Left ventricle myocardium superior (tissue), 1 donor: ENCODE measurements around the gene GATA2. TPM values are rescaled to one million over a fixed set of nuclear protein-coding genes. Genes with fewer than 3 reads are reported as not detected.

Source experiments
- ATAC-seq: fragments of 200-7000 bp; cut with Tn5 transposase; one replicate; pipeline ENCODE4 v1.9.1; 2020; ENCODE audit warnings: mild to moderate bottlenecking, moderate library complexity
- DNase-seq: peaks from one replicate; pipeline ENCODE4 v3.0.0-alpha.2; 2020
- intact Hi-C: fragments of 100-400 bp; cut with micrococcal nuclease; formaldehyde crosslinking; loops from one replicate; pipeline ENCODE4 v1.11.0; 2022
- total RNA-seq: library from RNA; stranded (reverse); fragmentation: NEBNext Ultra II Directional; extraction: Animal tissue kit (Norgen Biotek cat#: 25700); gene quantifications from one replicate; pipeline ENCODE4 v1.2.1, GENCODE V29; 2021
- donor health status: DM: no; HTN: yes; CAD: no; lungs with severe emphysema.

The GATA2 gene
- total RNA-seq, 1 donor from 2014 or later: 8.0 TPM

DNA sequence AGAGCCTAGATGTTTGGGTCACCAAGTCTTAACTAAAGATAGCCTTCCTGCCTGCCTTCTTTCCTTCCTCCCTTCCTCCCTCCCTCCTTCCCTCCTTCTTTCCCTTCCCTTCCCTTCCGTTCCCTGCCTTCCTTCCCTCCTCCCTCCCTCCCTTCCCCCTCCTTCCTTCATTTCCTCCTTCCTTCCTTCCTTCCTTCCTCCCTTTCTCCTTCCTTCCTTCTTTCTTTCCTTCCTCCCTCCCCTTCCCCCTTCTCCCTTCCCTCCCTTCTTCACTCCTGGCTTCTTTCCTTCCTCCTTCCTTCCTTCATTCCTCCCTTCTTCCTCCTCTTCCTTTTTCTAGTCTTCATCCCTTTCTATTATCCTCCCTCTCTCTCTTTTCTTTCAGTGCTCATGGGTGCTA, 28.3 kb downstream of the GATA2 start:
- no peak for ATAC-seq

GRCh38 chr3:128464188-128464587, 28.8 kb downstream of the GATA2 start:
- intact Hi-C loops: no loop called here

More for the DNA sequence above, 28.3 kb downstream of the GATA2 start:
- no peak for DNase-seq
- intact Hi-C loops: no loop called here

DNA sequence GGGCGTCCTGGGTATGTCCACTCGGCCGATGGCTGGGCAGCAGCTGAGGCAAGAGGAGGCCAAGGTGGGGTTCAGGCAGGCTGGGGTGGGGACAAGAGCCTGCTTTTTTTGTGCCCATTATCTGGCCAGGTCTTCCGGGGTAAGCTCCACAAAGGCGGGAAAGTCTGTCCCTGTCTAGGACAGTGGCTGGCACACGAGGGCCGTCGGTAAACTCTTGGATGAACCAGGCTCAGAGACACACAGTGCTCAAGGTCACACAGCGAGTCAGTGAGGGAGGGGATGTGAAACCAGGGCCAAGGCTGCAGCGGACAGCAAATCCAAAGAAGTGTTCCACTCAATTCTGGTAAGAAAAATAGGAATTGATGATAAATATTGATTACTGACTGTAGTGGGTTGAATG, 29.2 kb downstream of the GATA2 start:
- intact Hi-C loops: no loop called here
- DNase-seq (no peak), ATAC-seq (no peak)

More at GRCh38 chr3:128464188-128464587, 28.8 kb downstream of the GATA2 start:
- ATAC-seq (no peak), DNase-seq (no peak)

GRCh38 chr3:128463354-128463753, 29.6 kb downstream of the GATA2 start:
- DNase-seq: no peak
- intact Hi-C loops: no loop called here
- ATAC-seq: no peak

GRCh38 chr3:128462931-128463330, 30.1 kb downstream of the GATA2 start:
- intact Hi-C loops: no loop called here
- no peak for ATAC-seq
- no peak for DNase-seq

DNA sequence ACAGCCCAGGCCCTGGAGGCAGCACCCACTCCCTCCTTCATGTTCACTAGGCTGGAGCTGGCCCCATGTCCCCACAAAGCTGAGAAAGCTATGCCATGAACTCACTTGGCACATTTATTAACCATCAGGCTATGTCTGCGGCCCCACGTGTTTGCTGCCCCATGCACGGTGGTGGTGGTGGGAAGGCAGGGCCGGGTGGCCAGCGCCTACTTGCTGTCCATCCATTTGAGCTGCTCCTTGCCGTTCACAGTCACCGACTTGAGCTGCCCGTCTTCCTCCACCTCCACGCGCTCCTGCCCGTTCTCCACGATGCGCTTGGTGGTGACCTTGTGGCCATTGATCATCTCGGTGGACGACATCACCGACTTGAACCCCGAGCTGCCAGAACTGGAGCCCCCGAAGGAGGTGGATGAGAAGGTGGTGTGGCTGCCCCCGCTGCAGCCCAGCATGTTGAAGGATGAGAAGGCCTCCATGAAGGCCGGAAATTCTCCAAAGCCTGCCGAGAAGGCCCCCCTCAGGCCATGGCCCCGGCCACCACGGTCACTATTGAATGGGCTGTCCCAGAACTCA, 30.6 kb downstream of the GATA2 start:
- ATAC-seq (no peak), DNase-seq (no peak)
- intact Hi-C loops: no loop called here

DNA sequence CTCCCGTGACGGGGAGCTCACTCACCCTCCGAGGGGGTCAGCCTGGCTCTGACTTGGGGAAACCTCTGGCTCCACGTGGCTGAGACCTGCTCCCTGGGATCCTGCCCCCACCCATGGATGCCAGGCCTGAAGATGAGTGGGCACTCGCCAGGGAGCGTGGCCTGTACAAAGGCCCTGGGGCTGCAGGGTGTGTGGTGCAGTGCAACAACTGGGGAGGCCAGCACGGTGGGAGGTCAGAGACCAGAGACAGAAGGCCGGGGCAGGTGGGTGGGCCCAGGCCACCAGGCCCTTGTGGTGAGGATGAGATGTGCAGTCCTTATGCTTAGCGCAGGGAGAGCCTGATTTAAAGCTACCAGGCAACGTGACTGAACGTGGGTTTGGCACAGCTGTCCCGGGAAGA, 31.3 kb downstream of the GATA2 start:
- ATAC-seq (no peak), DNase-seq (no peak)
- intact Hi-C loops: no loop called here

DNA sequence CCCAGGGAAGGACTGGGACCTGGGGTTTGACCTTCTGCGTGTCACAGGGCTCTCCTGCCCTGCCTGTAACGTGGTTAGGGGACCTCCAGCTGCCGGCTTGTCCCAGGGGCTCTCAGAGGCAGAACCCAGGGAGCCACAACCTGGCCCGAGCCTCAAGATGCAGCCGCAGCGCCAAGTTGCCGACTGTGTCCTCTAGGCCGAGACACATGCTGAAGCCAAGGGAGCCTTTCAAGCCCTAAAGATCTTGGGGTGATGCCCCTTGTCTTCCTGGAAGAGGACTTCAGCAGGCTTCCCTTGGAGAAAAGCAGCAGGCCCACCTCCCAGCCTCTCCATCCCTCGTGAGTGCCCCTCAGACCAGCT, 33.6 kb downstream of the GATA2 start:
- intact Hi-C loops: no loop called here
- DNase-seq (no peak), ATAC-seq (no peak)

GRCh38 chr3:128458746-128459460, 34.1 kb downstream of the GATA2 start:
- DNase-seq (no peak), ATAC-seq (no peak)
- intact Hi-C loops: no loop called here

GRCh38 chr3:128457937-128458336, 35.1 kb downstream of the GATA2 start:
- intact Hi-C loops: no loop called here
- ATAC-seq (no peak), DNase-seq (no peak)

DNA sequence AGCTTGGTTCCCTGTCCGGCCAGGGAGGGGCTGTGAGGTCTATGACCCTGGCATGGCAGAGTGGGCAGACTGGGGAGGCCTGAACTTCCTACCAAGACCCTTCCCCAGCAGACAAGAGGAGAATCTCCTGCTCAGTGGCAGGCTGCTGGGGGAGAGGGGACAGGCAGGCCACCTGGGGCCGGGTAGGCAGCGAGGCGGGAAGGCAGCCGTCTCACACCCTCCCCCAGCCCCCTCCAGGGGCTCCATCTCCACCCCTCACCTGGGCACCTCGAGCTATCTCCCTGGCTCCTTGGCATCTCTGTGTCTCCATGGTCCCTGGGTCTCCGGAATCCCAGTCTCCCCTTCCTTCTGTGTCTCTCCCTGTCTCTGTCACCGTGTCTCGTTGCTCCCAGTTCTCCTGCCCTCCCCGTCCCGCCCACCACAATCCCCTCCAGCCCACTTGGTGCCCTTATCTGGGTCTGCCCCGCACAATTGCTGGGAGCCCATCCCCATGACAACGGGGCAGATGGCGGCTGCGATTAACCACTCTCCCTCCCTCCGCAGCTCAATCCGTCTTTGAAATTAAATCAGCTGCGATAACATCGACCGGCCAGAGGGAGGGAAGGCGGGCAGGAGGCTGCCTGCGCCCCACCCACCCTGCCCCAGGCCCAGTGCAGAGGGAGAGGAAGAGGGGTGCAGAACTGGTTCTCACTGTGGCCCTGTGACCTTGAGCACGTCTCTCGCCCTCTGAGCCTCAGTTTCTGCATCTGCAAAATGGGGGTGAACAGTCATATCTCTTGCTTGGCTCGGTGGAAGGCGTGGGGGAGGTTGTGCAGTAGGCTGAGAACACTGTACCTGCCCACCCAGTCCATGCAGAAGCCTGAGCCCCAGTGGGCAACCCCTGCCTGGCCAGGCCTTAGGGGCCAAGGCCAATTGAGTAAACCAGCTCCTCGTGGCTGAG, 36.0 kb downstream of the GATA2 start:
- DNase-seq (no peak), ATAC-seq (no peak)
- intact Hi-C loops: no loop called here

GRCh38 chr3:128455786-128456748, 36.9 kb downstream of the GATA2 start:
- ATAC-seq (no peak), DNase-seq (no peak)
- intact Hi-C loops: no loop called here

DNA sequence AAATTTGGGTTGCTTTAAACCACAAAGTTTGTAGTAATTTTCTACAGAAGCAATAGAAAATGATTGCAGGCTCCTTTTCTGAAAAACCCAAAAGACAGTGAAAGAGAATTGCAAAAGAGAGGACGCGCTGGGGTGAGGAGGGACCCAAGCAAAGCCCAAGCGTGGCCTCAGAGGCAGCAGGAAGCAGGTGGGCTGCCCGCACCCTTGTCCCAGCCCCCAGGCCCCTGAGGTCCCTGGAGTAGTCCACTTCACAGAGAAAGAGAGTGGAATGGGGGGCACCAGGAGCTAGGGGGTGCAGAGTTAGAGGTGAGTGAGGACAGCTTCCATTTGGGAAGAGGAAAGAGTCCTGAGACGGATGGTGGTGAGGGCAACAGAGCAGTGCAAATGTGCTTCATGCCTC, 37.9 kb downstream of the GATA2 start:
- intact Hi-C loops: no loop called here
- no peak for DNase-seq
- no peak for ATAC-seq

DNA sequence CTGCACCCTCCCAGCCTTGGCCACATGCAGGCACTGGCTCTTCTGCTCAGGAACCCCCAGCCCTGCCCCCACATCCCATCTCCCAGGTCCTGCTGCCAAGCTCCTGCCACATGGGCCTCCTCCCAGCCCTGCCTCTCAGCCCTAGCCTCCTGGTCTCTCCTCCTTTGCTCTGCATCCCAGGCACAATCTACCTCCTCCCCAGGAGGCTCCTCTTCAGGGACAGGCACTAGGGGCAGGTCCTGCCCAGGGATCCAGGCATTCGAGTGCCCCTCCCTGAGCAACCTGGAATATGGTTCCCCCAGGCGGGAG, 38.7 kb downstream of the GATA2 start:
- no peak for DNase-seq
- intact Hi-C loops: no loop called here
- no peak for ATAC-seq

DNA sequence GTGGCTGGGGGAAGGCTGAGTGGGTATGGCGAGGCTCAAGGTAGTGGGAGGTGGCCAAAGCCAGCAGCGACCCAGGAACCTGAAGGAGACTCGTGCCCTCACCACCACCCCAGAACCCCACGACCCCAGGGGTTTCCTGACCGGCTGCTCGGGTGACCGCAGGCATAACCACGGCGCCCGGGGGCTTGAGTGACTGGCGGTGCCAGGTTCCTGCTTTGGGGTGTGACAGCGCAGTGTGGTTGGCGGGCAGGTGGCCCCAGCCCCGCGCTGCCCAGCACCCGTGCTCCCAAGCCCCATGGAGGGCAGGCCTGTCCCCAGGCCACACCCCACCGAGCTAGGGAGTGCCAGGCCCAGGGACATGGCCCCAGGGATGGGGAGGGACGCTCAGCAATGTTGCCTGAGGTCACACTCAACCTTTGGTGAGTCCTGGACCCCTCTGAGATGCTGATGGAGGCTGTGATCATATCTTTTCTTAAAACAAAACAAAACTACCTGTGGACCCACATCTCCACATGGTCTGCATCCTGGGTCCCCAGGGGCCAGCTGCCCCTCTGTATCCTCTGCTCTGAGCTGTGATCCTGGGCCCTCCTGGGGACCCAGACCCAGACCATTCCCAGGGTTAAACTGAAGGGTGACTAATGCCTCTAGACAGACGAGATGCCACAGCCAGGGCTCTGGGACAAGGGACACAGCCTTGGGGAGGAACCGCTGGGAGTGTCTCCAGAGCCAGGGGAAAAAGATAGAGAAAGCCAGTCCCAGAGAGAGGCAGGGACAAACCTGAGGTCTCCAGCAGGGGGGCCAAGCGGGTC, 39.3 kb downstream of the GATA2 start:
- intact Hi-C loops: no loop called here
- DNase-seq (no peak), ATAC-seq (no peak)

DNA sequence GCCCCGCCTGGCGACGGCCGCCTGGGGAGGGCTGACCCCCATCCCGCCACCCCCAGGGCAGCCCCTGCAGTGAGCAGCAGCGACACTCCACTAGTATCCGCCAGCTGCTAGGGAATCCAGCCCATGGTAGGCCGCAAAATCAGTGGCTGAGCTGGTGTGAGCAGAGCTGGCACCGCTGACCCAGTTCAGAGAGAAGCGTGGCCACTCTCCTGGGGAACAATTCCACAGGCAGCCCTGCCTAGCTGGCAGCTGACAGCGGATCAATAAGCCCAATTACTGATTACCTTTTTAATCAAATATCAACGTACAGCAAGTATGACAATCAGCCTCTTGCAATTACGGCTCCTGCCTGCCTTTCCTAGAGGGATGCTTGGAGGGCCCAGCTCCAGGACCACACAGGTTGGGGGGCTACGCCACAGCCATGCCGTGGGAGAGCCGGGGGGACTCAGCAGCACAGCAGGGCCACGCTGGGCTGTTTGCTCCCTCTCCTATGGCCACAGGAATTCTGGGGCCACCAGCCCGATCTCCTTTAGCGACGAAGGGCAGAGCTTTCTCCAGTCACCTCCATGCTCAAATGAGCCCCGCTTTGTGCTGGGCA, 40.2 kb downstream of the GATA2 start:
- no peak for ATAC-seq
- no peak for DNase-seq
- intact Hi-C loops: no loop called here

DNA sequence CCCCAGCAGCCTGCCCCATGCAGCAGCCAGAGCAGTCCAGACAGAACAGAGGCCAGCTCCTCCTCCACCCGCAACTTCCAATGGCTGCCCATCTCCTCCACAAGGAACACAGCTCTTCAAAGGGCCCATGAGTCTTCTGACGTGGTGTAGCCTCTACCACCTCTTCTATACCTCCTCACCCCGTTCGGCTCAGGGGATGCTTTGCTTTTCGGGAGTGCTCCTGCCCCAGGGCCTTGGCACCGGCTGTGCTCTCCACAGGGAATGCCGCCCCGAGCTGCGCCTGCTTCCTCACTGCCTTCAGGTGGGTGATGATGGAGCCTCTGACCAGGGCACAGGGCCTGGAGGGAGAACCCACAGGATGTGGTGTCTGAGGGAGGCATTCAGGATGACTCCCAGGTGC, 40.9 kb downstream of the GATA2 start:
- DNase-seq: no peak
- ATAC-seq: no peak
- intact Hi-C loops: no loop called here

GRCh38 chr3:128449111-128449638, 43.8 kb downstream of the GATA2 start:
- intact Hi-C loops: no loop called here
- no peak for DNase-seq
- no peak for ATAC-seq
